Midbrain (tissue), 1 donor: ENCODE results near the gene PDE1C.
A peak's percentile ranks its signal among the peaks of the same experiment; 100 is the strongest.
"Not testable (repeated sequence)": the region's sequence is repeated elsewhere in the genome, so short reads cannot be mapped to it uniquely, and the experiment has no call there.

Source experiments
- DNase-seq: peaks from one replicate; lab custom pipeline; 2025; lab: John Stamatoyannopoulos, UW

PDE1C gene

GRCh38 chr7:32070406-32071360 lies at the start of gene PDE1C:
Gene PDE1C (minus strand): TSS chr7:32070407.
- peak; percentile 58 for DNase-seq

- no peak for DNase-seq
These were observed 49.6 kb upstream of the PDE1C start for GRCh38 chr7:32119790-32120196.

GRCh38 chr7:32117837-32118236 lies 47.6 kb upstream of the PDE1C start:
- DNase-seq = no peak

GRCh38 chr7:32116436-32116835 lies 46.2 kb upstream of the PDE1C start:
- DNase-seq = no peak

GRCh38 chr7:32115831-32116230 lies 45.6 kb upstream of the PDE1C start:
- no peak for DNase-seq

- no peak for DNase-seq
These were observed 38.4 kb upstream of the PDE1C start for GRCh38 chr7:32108651-32109050.

GRCh38 chr7:32104766-32105165 lies 34.6 kb upstream of the PDE1C start:
- DNase-seq = no peak

- no peak for DNase-seq
These were observed 33.2 kb upstream of the PDE1C start for GRCh38 chr7:32103361-32103760.

GRCh38 chr7:32102432-32102873 lies 32.2 kb upstream of the PDE1C start:
- no peak for DNase-seq

- no peak for DNase-seq
These were observed 30.2 kb upstream of the PDE1C start for GRCh38 chr7:32100407-32100907.

GRCh38 chr7:32094516-32094915 lies 24.3 kb upstream of the PDE1C start:
- no peak for DNase-seq

GRCh38 chr7:32093415-32094408 lies 23.5 kb upstream of the PDE1C start:
- DNase-seq = no peak

- DNase-seq = no peak
These were observed 22.1 kb upstream of the PDE1C start for GRCh38 chr7:32092346-32092745.

GRCh38 chr7:32091608-32092210 lies 21.5 kb upstream of the PDE1C start:
- no peak for DNase-seq

GRCh38 chr7:32089678-32090077 lies 19.5 kb upstream of the PDE1C start:
- DNase-seq = no peak

GRCh38 chr7:32089256-32089655 lies 19.0 kb upstream of the PDE1C start:
- DNase-seq = no peak

- DNase-seq = no peak
These were observed 18.3 kb upstream of the PDE1C start for GRCh38 chr7:32088451-32088881.

- no peak for DNase-seq
These were observed 9.3 kb upstream of the PDE1C start for GRCh38 chr7:32079510-32079909.

- no peak for DNase-seq
These were observed 8.6 kb upstream of the PDE1C start for GRCh38 chr7:32078824-32079223.

- DNase-seq = no peak
These were observed 7.6 kb upstream of the PDE1C start for GRCh38 chr7:32077806-32078205.

- not testable (repeated sequence) for DNase-seq
These were observed 6.6 kb upstream of the PDE1C start for GRCh38 chr7:32076802-32077201.

GRCh38 chr7:32075612-32076011 lies 5.4 kb upstream of the PDE1C start:
- no peak for DNase-seq
